C4-2B (cell line): ENCODE data around the gene FREM1.
A peak's percentile ranks its signal among the peaks of the same experiment; 100 is the strongest.

Experiments
- CTCF ChIP-seq: fragments of 450-650 bp; conservative IDR thresholded peaks from 2 replicates; pipeline ENCODE4 v1.5.1; 2017; ENCODE audit warnings: mild to moderate bottlenecking
- ZFX ChIP-seq: fragments of 450-650 bp; IDR thresholded peaks from 2 replicates; pipeline ENCODE4 v1.6.1; 2017

- TF ChIP-seq CTCF (no peak), ZFX (peak; percentile 87)
These were observed 216.9 kb downstream of the FREM1 start, which contains the start of gene ZDHHC21 for GRCh38 chr9:14693251-14693861.
